ENCODE data around the gene PRKCH. TPM values are rescaled to one million over a fixed set of nuclear protein-coding genes. Genes with fewer than 3 reads are reported as not detected.

PRKCH gene
- total RNA-seq, 1 experiment from 2014 or later: 2.7 TPM

GRCh38 chr14:61569308-61569707 lies 247.9 kb downstream of the PRKCH start:
- ATAC-seq (no peak), DNase-seq (ENCODE audit: low read depth, low spot score) (no peak)
- intact Hi-C loops (cut with micrococcal nuclease; ENCODE audit: unreplicated experiment) (no loop called here), in situ Hi-C loops (cut with HindIII; ENCODE audit: low pct_unique_long_range_greater_than_20kb, low sequenced_read_pairs) (no loop called here)
- Histone ChIP-seq H3K36me3 (ENCODE audit: control insufficient read depth, insufficient read depth, low read length) (no peaks in the 10 kb centered on the region), H3K4me3 (ENCODE audit: low read depth in 2 of 2, low read length in 2 of 2) (no peak overlapping the region), H3K9me3 (ENCODE audit: control insufficient read depth, insufficient read depth, low read depth, low read length) (no peaks in the 10 kb centered on the region), H3K4me1 (ENCODE audit: control insufficient read depth, insufficient read depth, low read length) (peaks cover 6% of the 10 kb centered on the region), H3K27ac (ENCODE audit: low read length) (no peak overlapping the region), H3K27me3 (ENCODE audit: control insufficient read depth, insufficient read depth, low read length) (no peaks in the 10 kb centered on the region)
- ChIA-PET POLR2A (no interaction called here), CTCF (no interaction called here)
- no TSS peak for BruUV-seq (replicated peaks)
- TF ChIP-seq CTCF (IDR thresholded peaks at IDR 0.05) (no peak), POLR2AphosphoS5 (IDR thresholded peaks at IDR 0.05; ENCODE audit: low read depth, low read length) (no peak), SIN3A (IDR thresholded peaks at IDR 0.05; ENCODE audit: borderline replicate concordance, insufficient read depth, low read depth, low read length) (no peak), REST (IDR thresholded peaks at IDR 0.05; ENCODE audit: insufficient read depth in 1 of 2, low read depth in 2 of 2, low read length in 1 of 2) (no peak), TCF7L2 (IDR thresholded peaks at IDR 0.05; ENCODE audit: low read depth, low read length) (no peak)

- H3K27ac ChIP-seq (ENCODE audit: low read length): no peak overlapping the region
- peaks cover 6% of the 10 kb centered on the region for H3K4me1 ChIP-seq (ENCODE audit: control insufficient read depth, insufficient read depth, low read length)
- H3K36me3 ChIP-seq (ENCODE audit: control insufficient read depth, insufficient read depth, low read length): no peaks in the 10 kb centered on the region
- BruUV-seq (replicated peaks): no TSS peak
- no peaks in the 10 kb centered on the region for H3K27me3 ChIP-seq (ENCODE audit: control insufficient read depth, insufficient read depth, low read length)
- no peaks in the 10 kb centered on the region for H3K9me3 ChIP-seq (ENCODE audit: control insufficient read depth, insufficient read depth, low read depth, low read length)
- TF ChIP-seq SIN3A (IDR thresholded peaks at IDR 0.05; ENCODE audit: borderline replicate concordance, insufficient read depth, low read depth, low read length): no peak
- no peak for TF ChIP-seq REST (IDR thresholded peaks at IDR 0.05; ENCODE audit: insufficient read depth in 1 of 2, low read depth in 2 of 2, low read length in 1 of 2)
- no peak for TF ChIP-seq POLR2AphosphoS5 (IDR thresholded peaks at IDR 0.05; ENCODE audit: low read depth, low read length)
- TF ChIP-seq TCF7L2 (IDR thresholded peaks at IDR 0.05; ENCODE audit: low read depth, low read length): no peak
- intact Hi-C loops (cut with micrococcal nuclease; ENCODE audit: unreplicated experiment): no loop called here
- DNase-seq (ENCODE audit: low read depth, low spot score) (no peak), ATAC-seq (no peak)
- no peak overlapping the region for H3K4me3 ChIP-seq (ENCODE audit: low read depth in 2 of 2, low read length in 2 of 2)
- ChIA-PET CTCF (no interaction called here), POLR2A (no interaction called here)
- in situ Hi-C loops (cut with HindIII; ENCODE audit: low pct_unique_long_range_greater_than_20kb, low sequenced_read_pairs): no loop called here
These were observed 248.6 kb downstream of the PRKCH start for GRCh38 chr14:61569812-61570548.

All from Panc1 (cell line).